H9 (cell line): ENCODE results near the gene LSM7. TPM values are rescaled to one million over a fixed set of nuclear protein-coding genes. Genes with fewer than 3 reads are reported as not detected.

Experiments
- DNase-seq: peaks from one replicate; pipeline ENCODE4 v3.0.0-alpha.2; 2017
- H2AFZ ChIP-seq: one replicate; pipeline ENCODE4 v1.6.1; 2013; ENCODE audit warnings: mild to moderate bottlenecking, low read length, control low read depth, moderate library complexity
- H2AK5ac ChIP-seq: 2 replicates; pipeline ENCODE4 v1.6.1; 2013; ENCODE audit warnings: low read length, control low read depth, mixed read lengths; ENCODE audit not compliant: insufficient read length
- H2BK120ac ChIP-seq: one replicate; pipeline ENCODE4 v1.6.1; 2013; ENCODE audit warnings: low read depth, mild to moderate bottlenecking, low read length, control low read depth, inconsistent platforms; ENCODE audit not compliant: poor library complexity, severe bottlenecking
- H2BK12ac ChIP-seq: 2 replicates; pipeline ENCODE4 v1.6.1; 2013; ENCODE audit warnings: low read length, control low read depth, mixed read lengths, low read depth; ENCODE audit not compliant: insufficient read length
- H2BK15ac ChIP-seq: 2 replicates; pipeline ENCODE4 v1.6.1; 2013; ENCODE audit warnings: low read depth, low read length, control low read depth
- H2BK20ac ChIP-seq: one replicate; pipeline ENCODE4 v1.6.1; 2013; ENCODE audit warnings: low read depth, mild to moderate bottlenecking, low read length, control low read depth, inconsistent platforms; ENCODE audit not compliant: poor library complexity, severe bottlenecking
- H2BK5ac ChIP-seq: 2 replicates; pipeline ENCODE4 v1.6.1; 2013; ENCODE audit warnings: low read length, control low read depth, mixed read lengths; ENCODE audit not compliant: insufficient read length
- H3K14ac ChIP-seq: 2 replicates; pipeline ENCODE4 v1.6.1; 2013; ENCODE audit warnings: low read length, control low read depth; ENCODE audit not compliant: insufficient read depth
- H3K18ac ChIP-seq: 2 replicates; pipeline ENCODE4 v1.6.1; 2013; ENCODE audit warnings: low read depth, mild to moderate bottlenecking, mixed read lengths, low read length, control low read depth; ENCODE audit not compliant: insufficient read length
- H3K23ac ChIP-seq: 2 replicates; pipeline ENCODE4 v1.6.1; 2013; ENCODE audit warnings: low read length, control low read depth, mixed read lengths, low read depth; ENCODE audit not compliant: insufficient read length
- H3K23me2 ChIP-seq: 2 replicates; pipeline ENCODE4 v1.6.1; 2013; ENCODE audit warnings: low read depth, mild to moderate bottlenecking, mixed read lengths, low read length, control low read depth; ENCODE audit not compliant: insufficient read length, poor library complexity, severe bottlenecking
- H3K27ac ChIP-seq: 2 replicates; pipeline ENCODE4 v1.5.1; 2013; ENCODE audit warnings: low read length, control low read depth, mixed read lengths, low read depth; ENCODE audit not compliant: insufficient read length
- H3K27me3 ChIP-seq: 2 replicates; pipeline ENCODE4 v1.6.1; 2013; ENCODE audit warnings: low read length, control low read depth, inconsistent platforms; ENCODE audit not compliant: insufficient read depth
- H3K4ac ChIP-seq: 2 replicates; pipeline ENCODE4 v1.6.1; 2013; ENCODE audit warnings: low read depth, mild to moderate bottlenecking, control low read depth, inconsistent platforms, low read length, moderate library complexity
- H3K4me1 ChIP-seq: 2 replicates; pipeline ENCODE4 v1.6.1; 2013; ENCODE audit warnings: low read length, control low read depth, inconsistent platforms; ENCODE audit not compliant: insufficient read depth
- H3K4me2 ChIP-seq: 2 replicates; pipeline ENCODE4 v1.6.1; 2013; ENCODE audit warnings: low read length, control low read depth, mixed read lengths; ENCODE audit not compliant: insufficient read length, insufficient read depth
- H3K56ac ChIP-seq: 2 replicates; pipeline ENCODE4 v1.6.1; 2013; ENCODE audit warnings: low read depth, mild to moderate bottlenecking, mixed read lengths, low read length, control low read depth; ENCODE audit not compliant: insufficient read length
- H3K79me1 ChIP-seq: 2 replicates; pipeline ENCODE4 v1.6.1; 2013; ENCODE audit warnings: low read depth, mild to moderate bottlenecking, moderate library complexity, low read length, control low read depth, inconsistent platforms; ENCODE audit not compliant: insufficient read depth, poor library complexity, severe bottlenecking
- H3K79me2 ChIP-seq: 2 replicates; pipeline ENCODE4 v1.6.1; 2013; ENCODE audit warnings: low read length, control low read depth, inconsistent platforms; ENCODE audit not compliant: insufficient read depth
- H3K9ac ChIP-seq: 2 replicates; pipeline ENCODE4 v1.6.1; 2013; ENCODE audit warnings: low read length, control low read depth, mixed read lengths; ENCODE audit not compliant: insufficient read length; ENCODE audit errors: extremely low read depth
- H3K9me3 ChIP-seq: one replicate; pipeline ENCODE4 v1.6.1; 2013; ENCODE audit warnings: low read depth, low read length, inconsistent platforms; ENCODE audit not compliant: control insufficient read depth
- H3T11ph ChIP-seq: one replicate; pipeline ENCODE4 v1.6.1; 2013; ENCODE audit warnings: mild to moderate bottlenecking, low read length, control low read depth, inconsistent platforms
- H4K20me1 ChIP-seq: one replicate; pipeline ENCODE4 v1.6.1; 2013; ENCODE audit not compliant: control insufficient read depth, insufficient read length, insufficient read depth
- H4K5ac ChIP-seq: 2 replicates; pipeline ENCODE4 v1.6.1; 2013; ENCODE audit warnings: low read depth, mild to moderate bottlenecking, mixed read lengths, low read length, control low read depth; ENCODE audit not compliant: insufficient read length
- H4K8ac ChIP-seq: replicated peaks from 2 replicates; pipeline ENCODE4 v1.6.1; 2013; ENCODE audit warnings: low read length, control low read depth, mixed read lengths, low read depth; ENCODE audit not compliant: insufficient read length
- H4K91ac ChIP-seq: 2 replicates; pipeline ENCODE4 v1.6.1; 2013; ENCODE audit warnings: low read depth, mild to moderate bottlenecking, moderate library complexity, mixed read lengths, low read length, control low read depth; ENCODE audit not compliant: insufficient read length
- H3K27ac Mint-ChIP-seq, 3 experiments: 2 replicates in 2 of 3; 3 replicates in 1 of 3; pipeline ENCODE4 v1.8.0; 2020 to 2021; ENCODE audit warnings: mixed read lengths in 3 of 3, mild to moderate bottlenecking in 1 of 3, moderate library complexity in 1 of 3
- H3K27me3 Mint-ChIP-seq: 2 replicates; pipeline ENCODE4 v1.8.0; 2021; ENCODE audit warnings: low read depth, mild to moderate bottlenecking, moderate library complexity, mixed read lengths
- H3K36me3 Mint-ChIP-seq, 3 experiments: 2 replicates in 2 of 3; 3 replicates in 1 of 3; pipeline ENCODE4 v1.8.0; 2020 to 2021; ENCODE audit warnings: low read depth in 3 of 3, mixed read lengths in 3 of 3; ENCODE audit not compliant: insufficient read depth in 1 of 3
- H3K4me1 Mint-ChIP-seq, 2 experiments: 2 replicates each; pipeline ENCODE4 v1.8.0; 2020; ENCODE audit warnings: mixed read lengths in 2 of 2
- H3K4me3 Mint-ChIP-seq, 2 experiments: 2 replicates in 1 of 2; 3 replicates in 1 of 2; pipeline ENCODE4 v1.8.0; 2020 to 2021; ENCODE audit warnings: mild to moderate bottlenecking in 2 of 2, mixed read lengths in 2 of 2, moderate library complexity in 1 of 2
- H3K9me3 Mint-ChIP-seq, 2 experiments: 2 replicates in 1 of 2; 3 replicates in 1 of 2; pipeline ENCODE4 v1.8.0; 2020; ENCODE audit warnings: mild to moderate bottlenecking in 2 of 2, mixed read lengths in 2 of 2, moderate library complexity in 1 of 2
- CTCF ChIP-seq: fragments of 200-600 bp; sonication (generic); conservative IDR thresholded peaks from 3 replicates; pipeline ENCODE4 v1.8.0; 2021; ENCODE audit warnings: antibody characterized with exemption, mild to moderate bottlenecking
- WGBS: extraction: QIAGEN DNeasy Blood & Tissue Kit; methylation state at CpG from one replicate; pipeline ENCODE4 v1.1.7; 2013; ENCODE audit warnings: missing lambda C conversion rate, low lambda C conversion rate, mixed read lengths; ENCODE audit not compliant: insufficient read length; ENCODE audit errors: extremely low coverage; 5-methylcytosine and 5-hydroxymethylcytosine counted together
- total RNA-seq: library from RNA; stranded (reverse); gene quantifications from 2 replicates; pipeline ENCODE4 v1.2.1, GENCODE V29; 2021

The LSM7 gene
- total RNA-seq, 1 experiment from 2014 or later = 187 TPM

- H3K14ac ChIP-seq = no peak overlapping the region; the same call in 1 of the 2 replicates
- H3K27ac Mint-ChIP-seq = peak overlapping the region in 1 of 3 experiments; percentile 66; a peak in 1 of 7 replicates
These were observed 15.1 kb upstream of the LSM7 start for GRCh38 chr19:2343289-2343982.

More at GRCh38 chr19:2343289-2343982, 15.1 kb upstream of the LSM7 start:
- H2BK120ac ChIP-seq = no peak overlapping the region
- no peaks in the 10 kb centered on the region for H3K79me2 ChIP-seq
- no peak overlapping the region for H2AK5ac ChIP-seq
- H3K27ac ChIP-seq = no peak overlapping the region
- Mint-ChIP-seq H3K27me3 (no peaks in the 10 kb centered on the region), H3K4me1 (peaks cover 3 to 5% of the 10 kb centered on the region in 2 experiments), H3K36me3 (peaks cover 1 to 14% (median 11%) of the 10 kb centered on the region in 3 experiments; a peak in 5 of 7 replicates), H3K4me3 (no peak overlapping the region), H3K9me3 (no peaks in the 10 kb centered on the region)
- H3K9me3 ChIP-seq = no peaks in the 10 kb centered on the region
- no peak overlapping the region for H3K18ac ChIP-seq
- no peak overlapping the region for H2BK15ac ChIP-seq
- no peak overlapping the region for H3K23ac ChIP-seq
- peak; percentile 25 for DNase-seq
- no peak overlapping the region for H3K56ac ChIP-seq
- H2BK20ac ChIP-seq = no peak overlapping the region
- no peaks in the 10 kb centered on the region for H3K23me2 ChIP-seq
- no peak overlapping the region for H2BK12ac ChIP-seq
- H3K4me1 ChIP-seq = no peaks in the 10 kb centered on the region
- no peak overlapping the region for H4K8ac ChIP-seq
- H2BK5ac ChIP-seq = no peak overlapping the region
- no peak overlapping the region for H3K9ac ChIP-seq
- H3K4me2 ChIP-seq = no peak overlapping the region
- no peak overlapping the region for H4K91ac ChIP-seq
- no peaks in the 10 kb centered on the region for H4K20me1 ChIP-seq
- H4K5ac ChIP-seq = no peak overlapping the region
- H3K79me1 ChIP-seq = no peaks in the 10 kb centered on the region
- no peaks in the 10 kb centered on the region for H3K27me3 ChIP-seq
- TF ChIP-seq CTCF = no peak
- no peak overlapping the region for H3T11ph ChIP-seq
- H2AFZ ChIP-seq = no peak overlapping the region
- H3K4ac ChIP-seq = no peak overlapping the region
- no CpG with 5 or more reads among the region's 31 CpGs for WGBS
